HUDEP-2 (cell line): ENCODE data around the gene DEUP1.
A peak's percentile ranks its signal among the peaks of the same experiment; 100 is the strongest.
"Not testable (repeated sequence)": the region's sequence is repeated elsewhere in the genome, so short reads cannot be mapped to it uniquely, and the experiment has no call there.

Experiments used
- DNase-seq, 76 experiments: peaks; one replicate each; lab custom pipeline; 2025; ENCODE audit not compliant: unreplicated experiment in 76 of 76; lab: John Stamatoyannopoulos, UW

The DEUP1 gene, protein sequence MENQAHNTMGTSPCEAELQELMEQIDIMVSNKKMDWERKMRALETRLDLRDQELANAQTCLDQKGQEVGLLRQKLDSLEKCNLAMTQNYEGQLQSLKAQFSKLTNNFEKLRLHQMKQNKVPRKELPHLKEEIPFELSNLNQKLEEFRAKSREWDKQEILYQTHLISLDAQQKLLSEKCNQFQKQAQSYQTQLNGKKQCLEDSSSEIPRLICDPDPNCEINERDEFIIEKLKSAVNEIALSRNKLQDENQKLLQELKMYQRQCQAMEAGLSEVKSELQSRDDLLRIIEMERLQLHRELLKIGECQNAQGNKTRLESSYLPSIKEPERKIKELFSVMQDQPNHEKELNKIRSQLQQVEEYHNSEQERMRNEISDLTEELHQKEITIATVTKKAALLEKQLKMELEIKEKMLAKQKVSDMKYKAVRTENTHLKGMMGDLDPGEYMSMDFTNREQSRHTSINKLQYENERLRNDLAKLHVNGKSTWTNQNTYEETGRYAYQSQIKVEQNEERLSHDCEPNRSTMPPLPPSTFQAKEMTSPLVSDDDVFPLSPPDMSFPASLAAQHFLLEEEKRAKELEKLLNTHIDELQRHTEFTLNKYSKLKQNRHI

DNA sequence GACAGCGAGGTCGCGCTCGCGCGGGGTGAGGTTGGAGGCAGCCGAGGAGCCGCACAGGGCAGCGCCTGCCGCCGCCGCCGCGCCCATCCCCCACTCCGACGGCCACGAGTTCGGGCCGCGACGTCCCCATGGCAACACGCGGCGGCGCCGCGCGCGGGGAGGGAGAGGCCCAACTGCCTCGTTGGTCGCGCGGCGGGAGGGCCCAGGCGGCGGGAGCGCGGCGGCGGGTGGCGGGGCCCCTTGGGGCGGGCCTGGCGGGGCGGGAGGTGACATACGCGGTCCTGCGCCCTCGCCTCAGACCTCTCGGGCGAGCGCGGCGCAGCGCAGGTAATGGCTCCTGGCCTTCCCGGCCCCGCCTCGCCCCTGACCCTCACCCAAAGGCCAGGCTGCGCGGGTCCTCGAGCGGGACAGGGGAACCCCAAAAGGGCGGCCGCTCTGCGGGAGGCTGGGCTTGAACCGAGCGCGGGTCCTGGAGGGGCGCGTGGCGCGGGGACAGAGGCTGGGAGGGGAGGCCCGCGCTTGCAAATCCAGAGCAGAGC, at the start of gene DEUP1:
Gene DEUP1 (plus strand): TSS at position 297 of the 539 bp plus-strand sequence. CDS start 1,518 bp downstream, outside the sequence.
- peak in 5 of 76 experiments; percentile 2 to 12 (median 5) for DNase-seq

DNA sequence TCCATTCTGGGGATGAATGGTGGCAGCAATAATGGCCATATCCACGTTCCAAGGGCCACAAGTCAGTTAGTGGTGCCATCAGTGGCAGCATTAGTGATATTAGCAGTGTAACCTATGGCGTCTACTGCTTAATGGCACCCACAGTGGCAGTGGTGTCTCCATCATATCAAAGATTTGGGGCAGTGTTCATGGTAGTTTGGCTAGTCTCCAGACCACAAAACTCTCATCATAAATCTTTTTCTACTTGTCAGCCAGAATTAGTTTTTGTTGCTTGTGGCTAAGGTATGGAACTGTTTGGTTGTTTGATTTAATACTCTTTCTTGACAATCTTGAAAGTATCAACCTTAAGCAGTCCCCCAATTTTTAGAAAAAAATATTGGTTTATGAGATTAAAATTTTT, 45.1 kb upstream of the DEUP1 start:
- DNase-seq: no peak

DNA sequence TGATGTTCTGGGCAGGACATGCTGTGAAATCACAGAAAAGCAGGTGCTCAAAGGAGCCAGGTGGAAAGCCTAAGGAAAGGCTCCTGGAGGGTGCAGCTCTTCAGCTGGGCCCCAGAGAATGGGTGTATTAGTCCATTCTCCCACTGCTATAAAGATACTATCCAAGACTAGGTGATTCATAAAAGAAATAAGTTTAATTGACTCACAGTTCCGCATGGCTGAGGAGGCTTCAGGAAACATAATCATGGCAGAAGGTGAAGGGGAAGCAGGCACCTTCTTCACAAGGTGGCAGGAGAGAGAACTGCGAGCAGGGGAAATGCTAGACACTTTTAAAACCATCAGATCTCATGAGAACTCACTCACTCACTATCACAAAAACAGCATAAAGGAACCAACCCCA, 43.1 kb upstream of the DEUP1 start:
- no peak for DNase-seq

DNA sequence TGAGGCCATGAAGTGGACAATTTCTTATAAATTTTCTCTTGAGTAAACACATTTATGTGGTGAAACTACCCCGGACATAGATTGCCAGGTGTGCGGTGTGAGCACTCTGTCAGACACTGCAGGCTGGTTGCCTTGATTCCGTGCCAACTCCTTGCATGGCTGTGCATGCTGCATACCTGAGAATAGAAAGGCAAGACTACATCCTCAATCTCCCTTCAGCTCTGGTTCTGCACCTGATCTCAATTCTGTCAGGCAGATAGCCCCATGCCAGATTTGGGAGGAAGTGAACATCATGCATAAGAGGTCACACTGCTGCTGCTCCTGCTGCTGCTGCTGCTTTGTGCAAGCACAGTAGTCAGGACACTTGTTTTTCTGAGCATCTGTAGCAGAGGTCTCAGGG, 42.5 kb upstream of the DEUP1 start:
- no peak for DNase-seq

DNA sequence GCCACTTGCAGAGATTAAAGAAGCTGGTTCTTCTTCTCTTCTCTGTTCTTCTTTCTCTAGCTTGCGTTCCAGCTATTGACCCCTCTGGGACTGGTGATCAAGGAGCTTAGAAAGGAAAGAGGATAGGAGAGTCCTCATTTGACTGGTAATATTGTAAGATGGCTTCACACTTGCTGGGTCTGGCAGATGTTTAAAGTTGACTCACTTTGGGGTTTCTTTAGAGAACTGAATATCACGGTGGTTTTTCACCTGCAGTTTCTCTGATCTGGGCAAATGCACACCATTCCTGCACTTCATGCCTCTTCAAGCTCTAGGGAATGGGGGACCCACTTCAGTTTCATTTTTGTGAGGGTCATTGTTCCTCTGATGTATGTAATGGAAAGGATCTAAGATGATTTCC, 41.8 kb upstream of the DEUP1 start:
- no peak for DNase-seq

DNA sequence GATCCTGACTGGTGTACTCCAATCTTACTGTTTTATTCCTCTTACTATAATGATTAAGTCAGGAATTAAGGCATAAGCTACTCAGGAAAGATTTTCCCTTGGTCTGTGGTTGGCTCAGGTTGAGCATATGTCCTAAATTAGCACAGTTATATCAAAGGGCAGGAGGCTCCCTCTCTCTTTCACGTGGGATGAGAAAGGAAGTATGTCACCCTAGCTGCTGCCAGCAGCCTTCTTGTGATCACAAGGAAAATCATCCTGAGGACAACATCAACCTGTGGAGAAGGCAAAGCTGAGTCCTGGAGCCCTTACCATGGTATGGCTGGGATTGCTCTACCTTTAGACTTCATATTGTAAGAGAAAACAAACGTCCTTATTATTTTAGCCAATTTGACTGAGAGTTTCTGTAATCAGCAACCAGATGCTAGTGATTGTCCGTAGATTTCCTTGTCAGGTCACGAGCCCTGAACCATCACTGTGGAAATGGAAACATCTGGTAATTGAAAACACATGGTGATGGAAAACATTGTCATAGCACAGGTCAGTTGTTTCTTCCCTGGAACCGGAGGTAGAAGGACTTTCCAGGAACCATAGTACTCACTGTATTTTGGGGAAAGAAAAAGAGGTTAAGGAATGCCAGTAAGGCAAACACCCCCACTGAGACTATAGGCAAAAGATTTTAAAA, 40.6 kb upstream of the DEUP1 start:
- no peak for DNase-seq

DNA sequence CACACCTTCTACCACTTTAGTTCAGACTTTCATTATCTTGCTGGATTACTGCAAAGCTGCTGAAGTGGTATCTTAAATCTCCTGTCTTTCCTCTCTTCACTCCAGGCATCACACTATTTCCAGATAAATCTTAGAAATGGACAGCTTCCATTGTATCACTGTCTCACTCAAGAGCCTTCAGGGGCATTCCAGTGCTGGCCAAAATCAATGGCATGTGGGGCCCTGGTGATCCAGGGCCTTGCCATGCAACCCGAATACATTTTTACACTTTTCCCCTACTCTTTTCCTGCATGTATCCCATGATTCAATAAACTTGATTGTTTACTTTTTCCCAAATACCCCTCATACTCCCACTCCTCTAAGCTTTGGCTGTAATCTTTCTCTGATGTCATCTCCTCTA, 39.4 kb upstream of the DEUP1 start:
- no peak for DNase-seq

DNA sequence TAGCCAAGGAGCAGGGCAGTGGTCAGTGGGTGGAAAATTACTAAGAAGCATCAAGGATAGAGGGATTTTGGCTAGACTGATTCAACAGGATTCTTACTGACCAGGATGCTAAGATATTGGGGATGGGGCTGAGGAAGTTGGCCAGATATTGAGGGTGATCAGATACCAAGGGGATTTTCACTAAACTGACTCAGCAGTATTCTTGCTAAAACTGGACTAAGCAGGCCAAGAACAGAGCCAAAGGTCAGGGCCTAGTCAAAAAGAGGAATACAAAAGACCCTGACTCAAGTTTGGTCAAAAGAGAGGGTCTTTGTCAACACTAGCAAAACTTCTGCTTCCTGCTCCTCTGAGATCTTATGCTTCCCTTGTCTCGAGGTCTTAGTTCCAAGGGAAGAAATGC, 38.6 kb upstream of the DEUP1 start:
- no peak for DNase-seq

DNA sequence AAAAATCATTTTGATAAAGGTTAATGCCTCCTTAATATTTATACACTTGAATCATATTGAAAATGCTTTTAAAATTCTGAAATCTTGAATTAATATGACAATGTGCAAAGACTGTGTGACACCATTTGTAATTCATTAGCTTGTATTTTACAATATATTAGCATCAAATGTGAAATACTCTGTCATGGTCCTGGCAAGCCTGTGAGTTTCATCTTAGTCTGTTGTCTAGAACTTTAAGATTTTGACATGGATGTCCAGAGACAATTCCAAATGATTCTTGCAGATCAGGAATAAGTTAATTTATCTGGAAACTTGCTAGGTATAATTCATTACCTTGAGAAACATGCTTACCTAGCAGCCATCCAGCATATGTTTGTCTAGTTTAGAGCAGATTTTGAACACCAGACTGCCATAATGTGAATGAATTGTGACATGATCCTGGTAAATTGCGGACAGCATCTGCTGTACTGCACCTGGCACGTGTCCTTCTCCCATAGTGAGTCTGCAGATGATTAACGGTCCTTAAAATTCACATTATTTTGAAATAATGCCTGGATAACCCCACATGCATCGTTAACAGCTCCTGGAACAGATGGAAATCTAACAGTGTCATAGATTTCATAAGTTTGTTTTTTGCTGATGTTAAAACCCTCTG, 34.5 kb upstream of the DEUP1 start:
- DNase-seq: no peak

DNA sequence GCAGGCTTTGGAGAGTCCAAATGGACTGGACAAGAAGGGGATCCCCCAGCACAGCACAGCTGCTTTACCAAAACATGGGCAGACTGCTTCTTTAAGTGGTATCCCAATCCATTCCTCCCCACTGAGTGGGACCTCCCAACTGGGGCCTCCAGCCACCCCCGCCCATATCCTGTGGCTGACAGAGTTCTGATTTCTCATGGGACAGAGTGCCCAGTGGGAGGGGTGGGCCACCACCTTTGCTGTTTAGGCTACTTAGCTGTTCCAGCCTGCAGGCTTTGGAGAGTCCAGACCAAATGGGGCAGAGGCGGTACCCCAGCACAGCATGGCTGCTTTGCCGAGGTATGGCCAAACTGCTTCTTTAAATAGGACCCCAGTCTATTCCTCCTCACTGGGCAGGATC, 26.9 kb upstream of the DEUP1 start:
- DNase-seq: no peak

DNA sequence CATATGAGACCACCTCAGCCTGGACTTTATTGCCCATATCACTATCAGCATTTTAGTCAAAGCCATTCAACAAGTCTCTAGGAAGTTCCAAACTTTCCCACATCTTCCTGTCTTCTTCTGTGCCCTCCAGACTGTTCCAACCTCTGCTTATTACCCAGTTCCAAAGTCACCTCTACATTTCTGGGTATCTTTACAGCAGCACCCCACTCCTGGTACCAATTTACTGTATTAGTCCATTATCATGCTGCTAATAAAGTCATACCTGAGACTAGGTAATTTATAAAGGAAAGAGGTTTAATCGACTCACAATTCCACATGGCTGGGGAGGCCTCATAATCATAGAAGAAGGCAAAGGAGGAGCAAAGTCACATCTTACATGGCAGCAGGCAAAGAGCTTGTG, 16.1 kb upstream of the DEUP1 start:
- not testable (repeated sequence) for DNase-seq

DNA sequence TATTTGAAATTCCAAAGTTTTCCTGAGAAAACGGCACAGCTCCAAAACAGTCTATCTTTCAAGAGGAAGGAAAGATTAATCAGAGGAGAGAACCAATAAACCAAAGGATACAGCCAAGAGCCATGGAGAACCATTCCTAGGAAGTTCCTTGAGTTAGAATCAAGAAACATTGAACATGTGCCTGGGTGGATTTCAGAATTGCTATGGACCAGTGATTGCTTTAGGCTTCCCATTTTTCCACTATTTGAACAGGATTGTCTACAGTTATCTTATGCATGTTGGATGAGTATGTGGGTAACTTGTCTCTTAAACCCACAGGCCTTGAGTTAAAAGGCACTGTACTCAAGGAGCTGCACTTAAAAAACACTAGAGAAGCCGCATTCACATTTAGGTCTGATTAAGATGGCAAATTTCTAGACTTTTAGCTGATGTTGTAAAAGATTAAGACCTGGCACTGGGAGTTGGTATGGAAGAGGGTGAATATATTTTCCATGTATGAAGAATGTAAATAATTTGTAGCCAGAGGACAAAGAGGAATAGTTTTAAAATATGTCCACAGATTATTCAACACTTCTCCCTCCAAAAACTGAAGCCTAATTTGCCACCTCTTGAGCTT, 11.2 kb upstream of the DEUP1 start:
- DNase-seq: no peak

DNA sequence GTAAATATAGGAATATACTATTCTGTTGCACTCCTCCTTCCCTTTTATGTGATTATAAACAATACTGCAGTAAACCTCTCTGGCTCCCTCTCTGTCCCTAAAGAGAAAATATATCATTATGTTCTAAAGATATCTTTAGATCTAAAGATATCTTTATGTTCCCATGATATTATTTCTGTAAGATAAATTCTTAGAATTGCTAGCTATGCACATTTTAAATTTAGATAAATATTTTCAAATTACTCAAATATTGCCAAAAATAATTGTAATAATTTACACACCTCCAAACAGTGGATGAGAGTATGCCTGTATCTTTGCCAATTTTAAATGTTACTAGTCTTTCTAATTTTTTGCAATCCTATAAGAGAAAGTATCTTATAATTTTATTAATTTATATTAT, 10.3 kb upstream of the DEUP1 start:
- DNase-seq: no peak

DNA sequence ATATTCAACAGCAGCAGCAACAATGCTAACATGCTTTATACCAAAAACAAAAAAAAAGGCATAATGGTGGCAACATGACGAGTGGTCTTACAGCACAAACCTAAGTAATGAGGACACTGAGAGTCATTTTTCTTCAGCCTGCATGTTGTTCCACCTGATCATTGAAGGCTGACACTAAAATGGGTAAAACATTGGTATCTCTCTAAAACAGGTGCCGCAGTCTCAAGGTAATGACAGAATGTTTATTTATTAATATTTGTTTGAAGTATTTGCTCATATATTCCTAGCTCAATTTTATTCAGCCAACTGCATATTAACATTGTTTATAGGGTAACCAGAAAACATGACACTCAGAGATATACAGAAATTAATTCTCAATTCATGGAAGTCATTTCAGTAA, 8.3 kb upstream of the DEUP1 start:
- DNase-seq: no peak

DNA sequence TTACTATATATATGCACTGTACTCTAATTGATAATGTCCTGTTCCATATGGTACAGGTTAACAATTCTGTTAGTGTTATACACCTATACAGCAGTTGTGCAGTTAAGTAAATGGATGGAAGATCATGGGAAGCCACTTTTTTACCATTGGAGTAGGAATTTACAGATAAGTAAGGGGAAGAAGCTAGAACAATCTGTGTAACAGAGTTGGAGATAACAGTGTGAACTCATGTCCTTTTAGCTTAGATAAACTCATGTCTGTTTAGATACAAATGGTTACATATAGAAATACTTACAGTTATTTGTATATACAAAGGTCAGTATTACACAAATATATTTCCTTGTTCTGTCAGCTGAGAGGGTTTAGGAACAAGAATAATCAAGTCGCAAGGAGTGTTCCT, 6.8 kb upstream of the DEUP1 start:
- DNase-seq: no peak

DNA sequence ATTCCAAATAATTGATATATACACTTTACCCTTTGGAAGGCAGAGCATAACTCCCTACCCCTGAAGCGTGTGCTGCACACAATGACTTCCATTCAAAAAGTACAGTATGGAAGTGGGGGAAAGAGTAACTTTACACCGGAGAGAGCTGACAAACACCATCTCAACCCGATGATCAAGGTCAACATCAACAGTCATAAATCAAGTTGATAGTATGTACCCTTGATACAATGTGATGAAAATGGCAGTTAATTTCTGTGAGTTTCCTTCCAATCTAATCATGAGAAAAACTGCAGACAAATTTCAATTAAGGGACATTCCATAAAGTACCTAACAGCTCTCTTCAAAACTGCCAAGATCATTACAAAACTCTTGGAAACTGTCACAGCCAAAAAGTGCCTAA, 6.0 kb upstream of the DEUP1 start:
- DNase-seq: no peak

DNA sequence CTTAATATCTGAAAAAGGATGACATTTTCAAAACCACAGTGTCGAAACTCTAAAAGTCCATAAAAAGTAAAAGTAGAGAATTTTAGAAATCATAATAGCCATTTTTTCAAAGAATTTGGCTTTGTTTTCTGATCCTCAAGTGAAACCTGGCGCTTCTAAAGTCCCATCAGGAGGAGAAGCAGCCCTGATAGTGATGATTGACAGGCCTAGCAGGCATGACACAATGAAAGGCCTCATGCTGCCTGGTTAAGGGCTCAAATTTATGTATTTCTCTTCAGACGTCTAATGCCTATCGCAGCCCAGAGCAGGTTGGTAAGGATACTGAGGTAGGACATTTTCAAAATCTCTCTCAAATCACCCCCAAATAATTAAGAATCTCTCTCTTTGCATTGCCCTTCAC, 3.9 kb upstream of the DEUP1 start:
- DNase-seq: no peak

DNA sequence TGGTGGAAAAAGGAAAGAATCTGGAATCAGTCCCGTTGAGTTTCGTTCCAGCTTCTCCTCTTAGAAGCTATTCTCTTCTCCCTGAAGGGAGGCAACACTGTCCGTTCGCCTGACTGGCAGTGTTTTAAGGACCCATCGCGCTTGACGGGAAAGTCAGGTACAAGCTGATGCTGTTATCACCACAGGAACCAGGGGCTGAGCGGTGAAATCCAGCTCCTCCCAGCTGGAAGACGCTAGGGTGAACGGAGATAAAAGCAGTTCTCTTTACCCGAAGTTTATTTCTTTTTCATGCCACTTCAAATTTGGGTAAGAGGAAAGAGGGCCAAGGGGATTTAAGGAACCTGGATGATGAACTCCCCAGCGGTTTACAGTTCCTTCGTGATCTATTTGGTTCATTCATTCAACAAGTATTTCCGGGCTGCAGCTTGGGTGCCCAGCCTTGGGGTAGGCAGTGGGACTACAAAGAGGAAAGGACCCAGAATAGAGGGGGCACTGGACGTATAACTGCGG, 551 bp upstream of the DEUP1 start:
- no peak for DNase-seq

DNA sequence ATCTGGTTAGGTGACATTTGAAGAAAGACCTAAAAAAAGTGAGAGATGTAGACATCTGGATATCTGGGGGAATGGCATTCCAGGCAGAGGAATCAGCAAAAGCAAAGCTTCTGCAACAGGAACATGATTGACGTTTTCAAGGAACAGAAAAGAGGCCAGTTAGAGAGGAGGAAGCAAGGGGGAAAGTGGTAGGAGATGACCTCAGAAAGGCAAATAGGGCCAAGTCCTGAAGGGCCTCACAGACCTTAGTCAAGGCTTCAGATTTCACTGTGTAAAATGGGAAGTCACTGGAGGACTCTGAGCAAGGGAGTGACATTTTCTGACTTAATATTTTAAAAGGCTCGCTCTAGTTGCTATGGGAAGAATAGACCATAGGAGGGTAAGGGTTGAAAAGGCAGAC, 9.7 kb downstream of the DEUP1 start:
- DNase-seq: no peak

DNA sequence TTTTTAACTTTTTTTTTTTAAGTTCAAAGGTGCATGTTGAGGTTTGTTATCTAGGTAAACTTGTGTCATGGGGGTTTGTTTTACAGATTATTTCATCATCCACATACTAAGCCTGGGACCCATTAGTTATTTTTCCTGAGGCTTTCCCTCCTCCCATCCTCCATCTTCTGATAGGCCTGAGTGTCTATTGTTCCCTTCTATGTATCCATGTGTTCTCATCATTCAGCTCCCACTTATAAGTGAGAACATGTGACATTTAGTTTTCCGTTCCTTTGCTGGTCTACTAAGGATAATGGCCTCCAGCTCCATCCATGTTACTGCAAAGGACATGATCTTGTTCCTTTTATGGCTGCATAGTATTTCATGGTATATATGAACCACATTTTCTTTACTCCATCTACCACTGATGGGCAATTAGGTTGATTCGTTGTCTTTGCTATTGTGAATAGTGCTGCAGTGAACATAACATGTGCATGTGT, 14.4 kb downstream of the DEUP1 start:
- DNase-seq: no peak
